ENCODE results near the gene FTO.

The FTO gene

GRCh38 chr16:54143410-54143809 lies 439.5 kb downstream of the FTO start:
- no peak for DNase-seq

GRCh38 chr16:54143934-54144571 lies 440.1 kb downstream of the FTO start:
- no peak for DNase-seq

- no peak for DNase-seq
Measured at GRCh38 chr16:54144572-54144947, 440.6 kb downstream of the FTO start.

- no peak for DNase-seq
Measured at GRCh38 chr16:54145881-54146280, 441.9 kb downstream of the FTO start.

GRCh38 chr16:54148974-54149373 lies 445.0 kb downstream of the FTO start:
- DNase-seq = no peak

- DNase-seq = no peak
Measured at GRCh38 chr16:54150861-54151260, 446.9 kb downstream of the FTO start.

GRCh38 chr16:54152362-54153239 lies 448.6 kb downstream of the FTO start:
- no peak for DNase-seq

- DNase-seq = no peak
Measured at GRCh38 chr16:54153240-54153934, 449.4 kb downstream of the FTO start.

GRCh38 chr16:54156349-54156748 lies 452.4 kb downstream of the FTO start:
- DNase-seq = no peak

GRCh38 chr16:54158986-54159385 lies 455.0 kb downstream of the FTO start:
- no peak for DNase-seq

- DNase-seq = no peak
Measured at GRCh38 chr16:54159490-54160080, 455.6 kb downstream of the FTO start.

- no peak for DNase-seq
Measured at GRCh38 chr16:54160252-54160860, 456.4 kb downstream of the FTO start.

GRCh38 chr16:54160939-54161897 lies 457.3 kb downstream of the FTO start:
- DNase-seq = no peak

- DNase-seq = no peak
Measured at GRCh38 chr16:54163197-54163843, 459.4 kb downstream of the FTO start.

GRCh38 chr16:54164789-54165173 lies 460.8 kb downstream of the FTO start:
- no peak for DNase-seq

- DNase-seq = no peak
Measured at GRCh38 chr16:54165174-54165911, 461.4 kb downstream of the FTO start.

GRCh38 chr16:54165912-54166865 lies 462.2 kb downstream of the FTO start:
- no peak for DNase-seq

GRCh38 chr16:54169112-54169511 lies 465.2 kb downstream of the FTO start:
- no peak for DNase-seq
